MM.1S (cell line): ENCODE measurements around the gene MVB12B.

ENCODE experiments used
- DNase-seq: peaks from one replicate; pipeline ENCODE4 v3.0.0-alpha.2; 2015
- H2AFZ ChIP-seq: fragments of 300-600 bp; sonication (generic); 2 replicates; pipeline ENCODE4 v1.6.0; 2016; ENCODE audit warnings: antibody characterized with exemption, low read length
- H3F3A ChIP-seq: fragments of 300-600 bp; sonication (generic); 2 replicates; pipeline ENCODE4 v1.6.1; 2016; ENCODE audit warnings: mild to moderate bottlenecking, antibody characterized with exemption, low read length, moderate library complexity, mixed read lengths; ENCODE audit not compliant: insufficient read depth
- H3K27ac ChIP-seq: fragments of 300-600 bp; sonication (generic); 2 replicates; pipeline ENCODE4 v1.5.1; 2016; ENCODE audit warnings: mild to moderate bottlenecking, low read length
- H3K27me3 ChIP-seq: fragments of 300-600 bp; sonication (generic); replicated peaks from 2 replicates; pipeline ENCODE4 v1.6.0; 2016; ENCODE audit warnings: low read length; ENCODE audit not compliant: insufficient read depth
- H3K36me3 ChIP-seq: fragments of 300-600 bp; sonication (generic); replicated peaks from 2 replicates; pipeline ENCODE4 v1.6.1; 2016; ENCODE audit warnings: mild to moderate bottlenecking, low read length, mixed read lengths; ENCODE audit not compliant: insufficient read depth
- H3K4me1 ChIP-seq: fragments of 300-600 bp; sonication (generic); 2 replicates; pipeline ENCODE4 v1.6.1; 2016; ENCODE audit warnings: low read length, mixed read lengths
- H3K4me2 ChIP-seq: fragments of 300-600 bp; sonication (generic); 2 replicates; pipeline ENCODE4 v1.6.0; 2016; ENCODE audit warnings: low read depth, low read length
- H3K4me3 ChIP-seq: fragments of 300-600 bp; sonication (generic); 2 replicates; pipeline ENCODE4 v1.5.1; 2016; ENCODE audit warnings: low read length, mixed read lengths
- H3K79me2 ChIP-seq: fragments of 300-600 bp; sonication (generic); 2 replicates; pipeline ENCODE4 v1.6.1; 2016; ENCODE audit warnings: mixed run types, low read length, mixed read lengths
- H3K9ac ChIP-seq: fragments of 300-600 bp; sonication (generic); 2 replicates; pipeline ENCODE4 v1.6.1; 2016; ENCODE audit warnings: low read length, mixed read lengths
- H3K9me2 ChIP-seq: fragments of 300-600 bp; sonication (generic); replicated peaks from 2 replicates; pipeline ENCODE4 v1.6.1; 2016; ENCODE audit warnings: mild to moderate bottlenecking, low read length, mixed read lengths; ENCODE audit not compliant: insufficient read depth
- H3K9me3 ChIP-seq: fragments of 300-600 bp; sonication (generic); replicated peaks from 2 replicates; pipeline ENCODE4 v1.6.1; 2016; ENCODE audit warnings: mild to moderate bottlenecking, low read length, mixed read lengths; ENCODE audit not compliant: insufficient read depth
- H4K20me1 ChIP-seq: fragments of 300-600 bp; sonication (generic); 2 replicates; pipeline ENCODE4 v1.6.1; 2016; ENCODE audit warnings: mild to moderate bottlenecking, low read length, moderate library complexity, mixed read lengths; ENCODE audit not compliant: insufficient read depth
- EZH2 ChIP-seq: fragments of 300-600 bp; sonication (generic); optimal IDR thresholded peaks from 2 replicates; pipeline ENCODE3; 2017; ENCODE audit warnings: low read depth, mild to moderate bottlenecking, antibody characterized with exemption, low read length, mixed read lengths
- EZH2phosphoT487 ChIP-seq: fragments of 300-600 bp; sonication (generic); IDR thresholded peaks from 2 replicates; pipeline ENCODE4 v1.6.1; 2018; ENCODE audit warnings: antibody characterized with exemption, low read length
- TF ChIP-seq, protein P1 (sequence below): fragments of 300-600 bp; sonication (generic); IDR thresholded peaks from 2 replicates; pipeline ENCODE4 v1.5.1; 2016; ENCODE audit warnings: antibody characterized with exemption, low read length, mixed read lengths

The MVB12B gene

GRCh38 chr9:126485662-126486061, 159.0 kb downstream of the MVB12B start:
- no peaks in the 10 kb centered on the region for H3K36me3 ChIP-seq
- no peaks in the 10 kb centered on the region for H3K79me2 ChIP-seq
- no peak overlapping the region for H3K4me3 ChIP-seq
- H3K4me2 ChIP-seq = no peak overlapping the region
- no peak overlapping the region for H2AFZ ChIP-seq
- H3F3A ChIP-seq = no peaks in the 10 kb centered on the region
- no peak for DNase-seq
- H3K9me3 ChIP-seq = no peaks in the 10 kb centered on the region
- no peak for TF ChIP-seq EZH2
- H3K9ac ChIP-seq = no peak overlapping the region
- H3K27me3 ChIP-seq = no peaks in the 10 kb centered on the region; the same call in 1 of the 2 replicates
- no peaks in the 10 kb centered on the region for H3K9me2 ChIP-seq
- no peaks in the 10 kb centered on the region for H4K20me1 ChIP-seq
- H3K27ac ChIP-seq = no peak overlapping the region
- no peaks in the 10 kb centered on the region for H3K4me1 ChIP-seq

- TF ChIP-seq EZH2 (no peak), EZH2phosphoT487 (no peak)
- TF ChIP-seq, protein P1, sequence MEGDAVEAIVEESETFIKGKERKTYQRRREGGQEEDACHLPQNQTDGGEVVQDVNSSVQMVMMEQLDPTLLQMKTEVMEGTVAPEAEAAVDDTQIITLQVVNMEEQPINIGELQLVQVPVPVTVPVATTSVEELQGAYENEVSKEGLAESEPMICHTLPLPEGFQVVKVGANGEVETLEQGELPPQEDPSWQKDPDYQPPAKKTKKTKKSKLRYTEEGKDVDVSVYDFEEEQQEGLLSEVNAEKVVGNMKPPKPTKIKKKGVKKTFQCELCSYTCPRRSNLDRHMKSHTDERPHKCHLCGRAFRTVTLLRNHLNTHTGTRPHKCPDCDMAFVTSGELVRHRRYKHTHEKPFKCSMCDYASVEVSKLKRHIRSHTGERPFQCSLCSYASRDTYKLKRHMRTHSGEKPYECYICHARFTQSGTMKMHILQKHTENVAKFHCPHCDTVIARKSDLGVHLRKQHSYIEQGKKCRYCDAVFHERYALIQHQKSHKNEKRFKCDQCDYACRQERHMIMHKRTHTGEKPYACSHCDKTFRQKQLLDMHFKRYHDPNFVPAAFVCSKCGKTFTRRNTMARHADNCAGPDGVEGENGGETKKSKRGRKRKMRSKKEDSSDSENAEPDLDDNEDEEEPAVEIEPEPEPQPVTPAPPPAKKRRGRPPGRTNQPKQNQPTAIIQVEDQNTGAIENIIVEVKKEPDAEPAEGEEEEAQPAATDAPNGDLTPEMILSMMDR = no peak
- no peaks in the 10 kb centered on the region for H3K36me3 ChIP-seq
Observed at GRCh38 chr9:126486276-126486675, 159.6 kb downstream of the MVB12B start.

GRCh38 chr9:126487856-126488255, 161.2 kb downstream of the MVB12B start:
- Histone ChIP-seq H4K20me1 (no peaks in the 10 kb centered on the region), H3K4me2 (no peak overlapping the region), H3K27me3 (no peaks in the 10 kb centered on the region; the same call in 1 of the 2 replicates), H3F3A (no peaks in the 10 kb centered on the region), H3K9ac (no peak overlapping the region), H3K9me2 (no peaks in the 10 kb centered on the region), H3K27ac (no peak overlapping the region), H3K4me3 (no peak overlapping the region), H3K36me3 (no peaks in the 10 kb centered on the region), H3K4me1 (no peaks in the 10 kb centered on the region), H2AFZ (no peak overlapping the region), H3K79me2 (no peaks in the 10 kb centered on the region), H3K9me3 (no peaks in the 10 kb centered on the region)
- TF ChIP-seq, protein P1 = no peak
- TF ChIP-seq EZH2 (no peak), EZH2phosphoT487 (no peak)
- no peak for DNase-seq

More at GRCh38 chr9:126486276-126486675, 159.6 kb downstream of the MVB12B start:
- Histone ChIP-seq H3K27ac (no peak overlapping the region), H3K4me3 (no peak overlapping the region), H3K9ac (no peak overlapping the region), H3K27me3 (no peaks in the 10 kb centered on the region; the same call in 1 of the 2 replicates), H2AFZ (no peak overlapping the region), H3K9me3 (no peaks in the 10 kb centered on the region), H3F3A (no peaks in the 10 kb centered on the region), H3K4me2 (no peak overlapping the region), H3K4me1 (no peaks in the 10 kb centered on the region), H4K20me1 (no peaks in the 10 kb centered on the region), H3K9me2 (no peaks in the 10 kb centered on the region), H3K79me2 (no peaks in the 10 kb centered on the region)
- no peak for DNase-seq

DNA sequence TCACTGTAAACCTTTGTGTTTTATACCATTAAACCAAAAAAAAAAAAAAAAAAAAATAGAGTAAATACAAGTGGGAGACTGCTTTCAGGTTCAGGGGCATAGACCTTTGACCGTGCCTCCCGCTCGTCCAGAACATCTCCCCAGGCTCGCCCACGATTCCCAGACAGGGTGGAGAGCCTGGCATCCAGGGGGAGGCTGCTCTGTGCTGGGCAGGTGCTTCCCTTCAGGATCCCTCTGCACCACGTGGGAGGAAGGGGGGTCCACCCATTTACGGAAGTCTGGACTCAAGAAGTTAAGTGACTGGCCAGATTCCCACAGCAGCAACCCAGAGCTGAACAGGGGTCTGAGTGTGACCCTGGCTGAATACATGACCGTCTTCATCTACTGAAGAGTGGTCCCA, 161.7 kb downstream of the MVB12B start:
- Histone ChIP-seq H3F3A (no peaks in the 10 kb centered on the region), H3K9me3 (no peaks in the 10 kb centered on the region), H4K20me1 (no peaks in the 10 kb centered on the region), H3K4me3 (no peak overlapping the region), H3K79me2 (no peaks in the 10 kb centered on the region), H2AFZ (no peak overlapping the region), H3K36me3 (no peaks in the 10 kb centered on the region), H3K9ac (no peak overlapping the region), H3K4me2 (no peak overlapping the region), H3K4me1 (no peaks in the 10 kb centered on the region), H3K27me3 (no peaks in the 10 kb centered on the region; the same call in 1 of the 2 replicates), H3K27ac (no peak overlapping the region), H3K9me2 (no peaks in the 10 kb centered on the region)
- TF ChIP-seq EZH2phosphoT487 (no peak), EZH2 (no peak)
- TF ChIP-seq, protein P1 = no peak
- DNase-seq = no peak
